ES-I3 (cell line): ENCODE data around the gene SMIM24.
A peak's percentile ranks its signal among the peaks of the same experiment; 100 is the strongest.
"Not testable (repeated sequence)": the region's sequence is repeated elsewhere in the genome, so short reads cannot be mapped to it uniquely, and the experiment has no call there.

Experiments
- H3K36me3 ChIP-seq: 2 replicates; pipeline ENCODE4 v1.6.1; 2013; ENCODE audit warnings: mild to moderate bottlenecking, low read length, control low read depth, moderate library complexity; ENCODE audit not compliant: insufficient read depth
- H3K4me1 ChIP-seq: 2 replicates; pipeline ENCODE4 v1.6.1; 2013; ENCODE audit warnings: mild to moderate bottlenecking, control low read depth, low read length; ENCODE audit not compliant: insufficient read depth
- H3K9ac ChIP-seq: 2 replicates; pipeline ENCODE4 v1.6.1; 2013; ENCODE audit warnings: low read depth, mild to moderate bottlenecking, low read length, moderate library complexity
- H3K9me3 ChIP-seq: 2 replicates; pipeline ENCODE4 v1.6.1; 2013; ENCODE audit warnings: mild to moderate bottlenecking, low read length, moderate library complexity; ENCODE audit not compliant: control insufficient read depth, insufficient read depth

Gene SMIM24

GRCh38 chr19:3508771-3509535 lies 28.6 kb upstream of the SMIM24 start:
- H3K4me1 ChIP-seq, result no peaks in the 10 kb centered on the region; the same call in 1 of the 2 replicates
- H3K36me3 ChIP-seq, result no peaks in the 10 kb centered on the region
- no peak overlapping the region for H3K9ac ChIP-seq
- no peaks in the 10 kb centered on the region for H3K9me3 ChIP-seq

DNA sequence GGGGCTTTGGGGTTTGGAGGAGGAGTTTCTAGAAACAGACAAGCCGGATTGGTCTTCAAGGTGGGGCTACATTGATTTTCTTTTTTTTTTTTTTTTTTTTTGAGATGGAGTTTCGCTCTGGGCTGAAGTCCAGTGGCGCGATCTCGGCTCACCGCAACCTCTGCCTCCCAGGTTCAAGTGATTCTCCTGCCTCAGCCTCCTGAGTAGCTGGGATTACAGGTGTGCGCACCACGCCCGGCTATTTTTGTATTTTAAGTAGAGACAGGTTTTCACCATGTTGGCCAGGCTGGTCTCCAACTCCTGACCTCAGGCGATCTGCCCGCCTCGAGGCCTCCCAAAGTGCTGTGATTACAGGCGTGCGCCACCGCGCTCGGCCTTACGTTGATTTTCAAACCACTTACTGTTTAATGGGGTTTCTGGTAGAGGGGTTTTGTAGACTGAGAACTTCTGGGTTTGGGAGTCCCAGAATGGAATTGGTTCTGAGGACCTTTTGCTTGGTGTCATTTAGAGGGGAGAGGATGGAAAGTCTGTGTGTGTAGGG lies 27.9 kb upstream of the SMIM24 start:
- H3K36me3 ChIP-seq, H3K4me1 ChIP-seq, H3K9me3 ChIP-seq, H3K9ac ChIP-seq: not testable (repeated sequence)

- no peaks in the 10 kb centered on the region; the same call in 1 of the 2 replicates for H3K4me1 ChIP-seq
- peak overlapping the region; percentile 59 for H3K9ac ChIP-seq
- no peaks in the 10 kb centered on the region for H3K36me3 ChIP-seq
Measured at GRCh38 chr19:3507371-3508120, 27.2 kb upstream of the SMIM24 start.

DNA sequence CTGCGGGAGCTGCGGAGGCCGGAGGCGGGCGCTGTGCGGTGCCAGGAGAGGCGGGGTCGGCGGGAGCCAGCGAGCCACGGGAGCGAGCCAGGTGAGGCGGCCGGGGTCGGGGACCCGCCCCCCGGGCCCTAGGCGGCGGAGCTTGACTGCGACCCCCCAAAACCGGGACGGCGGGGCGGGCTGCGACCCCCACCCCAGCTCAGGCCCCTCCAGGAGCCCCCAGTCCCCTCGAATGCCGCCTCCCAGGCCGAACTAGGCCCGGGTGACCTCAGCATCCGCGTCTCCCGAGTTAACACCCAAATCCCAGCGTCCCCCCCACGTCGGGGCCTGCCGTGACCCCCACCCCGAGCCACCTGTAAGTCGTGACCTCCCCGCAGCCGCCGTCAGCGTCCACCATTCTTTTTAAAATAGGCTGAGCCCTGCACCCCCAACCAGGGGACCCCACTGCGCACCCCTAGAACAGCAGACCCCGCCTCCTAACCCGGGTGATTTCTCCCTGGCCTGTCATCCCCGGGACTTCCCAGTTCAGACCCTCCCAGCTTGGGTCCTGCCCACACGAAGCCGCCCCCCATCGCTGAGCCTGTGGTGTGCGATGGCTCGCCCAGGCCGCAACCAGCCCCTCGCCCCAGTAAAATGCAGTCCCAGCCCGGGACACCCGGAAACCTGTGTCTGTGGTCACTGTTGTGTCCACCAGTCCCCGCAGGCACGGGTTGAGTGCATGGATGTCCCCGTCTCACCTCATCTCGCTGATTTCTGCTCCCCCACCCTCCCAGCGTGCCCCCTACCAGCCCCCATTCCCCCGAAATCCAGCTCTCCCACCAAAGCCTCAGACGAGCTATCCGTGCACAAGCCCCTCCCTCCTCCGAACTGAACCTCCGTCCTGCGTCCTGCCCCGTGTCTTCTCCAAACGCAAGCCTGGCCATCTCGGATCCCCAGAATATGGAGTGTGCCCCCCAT lies 26.3 kb upstream of the SMIM24 start:
- Histone ChIP-seq H3K9me3 (no peaks in the 10 kb centered on the region), H3K9ac (peak overlapping the region; percentile 59), H3K4me1 (no peaks in the 10 kb centered on the region; the same call in 1 of the 2 replicates), H3K36me3 (no peaks in the 10 kb centered on the region)

More at GRCh38 chr19:3507371-3508120, 27.2 kb upstream of the SMIM24 start:
- H3K9me3 ChIP-seq, result no peaks in the 10 kb centered on the region

GRCh38 chr19:3505598-3506383 lies 25.5 kb upstream of the SMIM24 start, which contains the start of gene FZR1:
Gene FZR1, plus strand, starts transcription at chr19:3506311. Its CDS starts 16,679 bp downstream, at chr19:3522990.
- Histone ChIP-seq H3K4me1 (no peaks in the 10 kb centered on the region; the same call in 1 of the 2 replicates), H3K9me3 (no peaks in the 10 kb centered on the region), H3K9ac (peak within 1 kb of the TSS; percentile 59), H3K36me3 (no peaks in the 10 kb centered on the region)

DNA sequence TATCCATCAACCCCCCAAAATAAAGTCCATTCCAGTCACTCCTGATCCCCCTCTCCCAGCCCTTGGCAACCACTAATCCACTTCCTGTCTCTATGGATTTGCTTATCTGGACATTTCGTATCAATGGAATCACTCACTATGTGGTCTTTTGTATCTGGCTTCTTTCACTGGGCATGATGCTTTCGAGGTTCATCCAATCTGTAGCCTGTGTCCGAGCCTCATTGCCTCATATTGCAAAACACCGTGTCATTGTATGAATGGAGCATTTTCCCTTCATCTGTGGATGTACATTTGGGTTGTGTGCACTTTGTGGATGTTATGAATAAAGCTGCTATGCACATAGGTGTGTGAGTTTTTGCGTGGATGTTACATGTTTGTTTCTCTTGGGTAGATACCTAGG lies 24.4 kb upstream of the SMIM24 start:
- Histone ChIP-seq H3K9me3 (no peaks in the 10 kb centered on the region), H3K9ac (no peak overlapping the region), H3K4me1 (no peaks in the 10 kb centered on the region; the same call in 1 of the 2 replicates), H3K36me3 (no peaks in the 10 kb centered on the region)

GRCh38 chr19:3503036-3503572 lies 22.8 kb upstream of the SMIM24 start:
- Histone ChIP-seq H3K4me1 (no peaks in the 10 kb centered on the region), H3K9ac (no peak overlapping the region), H3K9me3 (no peaks in the 10 kb centered on the region), H3K36me3 (no peaks in the 10 kb centered on the region)

- Histone ChIP-seq H3K4me1 (no peaks in the 10 kb centered on the region), H3K36me3 (no peaks in the 10 kb centered on the region), H3K9me3 (no peaks in the 10 kb centered on the region), H3K9ac (no peak overlapping the region)
Measured at GRCh38 chr19:3501780-3502179, 21.5 kb upstream of the SMIM24 start.

- Histone ChIP-seq H3K36me3 (no peaks in the 10 kb centered on the region; the same call in 1 of the 2 replicates), H3K4me1 (no peaks in the 10 kb centered on the region), H3K9me3 (no peaks in the 10 kb centered on the region), H3K9ac (peak within 1 kb of the TSS; percentile 67)
Measured at GRCh38 chr19:3500429-3501101, 20.2 kb upstream of the SMIM24 start, which contains the start of gene DOHH. Gene DOHH, minus strand, starts transcription at chr19:3500674. Its CDS starts 3,860 bp downstream, at chr19:3496814.

- no peaks in the 10 kb centered on the region for H3K9me3 ChIP-seq
- peak overlapping the region; percentile 67 for H3K9ac ChIP-seq
- H3K4me1 ChIP-seq, result no peaks in the 10 kb centered on the region
- no peaks in the 10 kb centered on the region; the same call in 1 of the 2 replicates for H3K36me3 ChIP-seq
Measured at GRCh38 chr19:3499738-3500428, 19.6 kb upstream of the SMIM24 start.

- no peaks in the 10 kb centered on the region; the same call in none of the 2 replicates for H3K36me3 ChIP-seq
- no peaks in the 10 kb centered on the region for H3K9me3 ChIP-seq
- H3K4me1 ChIP-seq, result no peaks in the 10 kb centered on the region
- H3K9ac ChIP-seq, result no peak overlapping the region
Measured at GRCh38 chr19:3497757-3498520, 17.6 kb upstream of the SMIM24 start.
